Measurements from ENCODE around the gene PPP3CA. TPM values are rescaled to one million over a fixed set of nuclear protein-coding genes. Genes with fewer than 3 reads are reported as not detected.

PPP3CA gene
- total and polyA plus RNA-seq, 2 of the 8 experiments (the other 6 are each of a cell fraction or from before 2014, with no cell fraction given): 7.9 to 35.0 TPM

- no peaks in the 10 kb centered on the region for H3K36me3 ChIP-seq (ENCODE audit: control insufficient read depth in 2 of 4, insufficient read depth in 4 of 4, low read length in 3 of 4)
- H2BK12ac ChIP-seq (ENCODE audit: low read depth, low read length): no peak overlapping the region
- H4K8ac ChIP-seq (ENCODE audit: extremely low read depth, insufficient read depth, low read length): no peak overlapping the region
- H2BK5ac ChIP-seq (ENCODE audit: low read depth, low read length): no peak overlapping the region
- H3K23me2 ChIP-seq (ENCODE audit: low read depth, low read length): no peaks in the 10 kb centered on the region
- H2BK15ac ChIP-seq (ENCODE audit: low read length): no peak overlapping the region
- DNase-seq (ENCODE audit: low read depth in 1 of 2, low spot score in 2 of 2): no peak
- FAIRE-seq: no peak
- no peak overlapping the region for H3K27ac ChIP-seq (ENCODE audit: low read depth, low read length)
- 89% methylated on average over 3 of the region's 3 CpGs; no CpG with 5 or more reads in 1 of the 2 experiments for WGBS, 2 experiments (ENCODE audit: extremely low coverage in 1 of 2, insufficient coverage in 1 of 2, insufficient read length in 1 of 2, insufficient replicate concordance in 2 of 2, low coverage in 1 of 2, low lambda C conversion rate in 2 of 2, missing lambda C conversion rate in 1 of 2)
- no peak overlapping the region for H2BK120ac ChIP-seq (replicated peaks; ENCODE audit: low read depth, low read length)
- H3K4me3 ChIP-seq (ENCODE audit: extremely low read depth in 1 of 4, insufficient read depth in 2 of 4, low read depth in 3 of 4, low read length in 4 of 4): no peak overlapping the region
- ChIA-PET CTCF (ENCODE audit: partially characterized antibody) (no interaction called here), POLR2A (ENCODE audit: partially characterized antibody) (interaction anchor here (0.6 kb wide), 1 partner anchor 1835 kb away, joined by 4 read pairs; no protein-coding TSS in a partner anchor)
- no peaks in the 10 kb centered on the region for H3K79me1 ChIP-seq (ENCODE audit: low read depth, low read length)
- no peak overlapping the region for H4K5ac ChIP-seq (ENCODE audit: insufficient read length, low read depth, low read length)
- H3K18ac ChIP-seq (ENCODE audit: extremely low read depth, low read length): no peak overlapping the region
- no peaks in the 10 kb centered on the region; a peak in 1 of 4 replicates for H3K79me2 ChIP-seq (ENCODE audit: control insufficient read depth in 1 of 2, insufficient read depth in 2 of 2, low read length in 2 of 2)
- no peak overlapping the region for H3K9ac ChIP-seq (replicated peaks in 1 of 4; ENCODE audit: extremely low read depth in 1 of 4, low read depth in 3 of 4, low read length in 3 of 4)
- no peaks in the 10 kb centered on the region for H3K27me3 ChIP-seq (replicated peaks in 1 of 4; ENCODE audit: control insufficient read depth in 3 of 4, extremely low read depth in 1 of 4, insufficient read depth in 3 of 4, low read length in 3 of 4)
- H2AFZ ChIP-seq (ENCODE audit: low read length): no peak overlapping the region
- no peaks in the 10 kb centered on the region for H4K20me1 ChIP-seq (replicated peaks in 1 of 2; ENCODE audit: control insufficient read depth in 1 of 2, insufficient read depth in 2 of 2, low read length in 2 of 2)
- no peak overlapping the region for H2AK5ac ChIP-seq (ENCODE audit: low read depth, low read length)
- no peaks in the 10 kb centered on the region for H3K9me3 ChIP-seq (ENCODE audit: insufficient read depth in 2 of 2, low read depth in 1 of 2, low read length in 1 of 2)
- H3K4me2 ChIP-seq (ENCODE audit: insufficient read depth in 1 of 2, low read depth in 2 of 2, low read length in 2 of 2): no peak overlapping the region
- no peak overlapping the region for H3K23ac ChIP-seq (ENCODE audit: insufficient read length)
- no peak overlapping the region for H4K91ac ChIP-seq (replicated peaks; ENCODE audit: insufficient read length, low read length)
- H3K56ac ChIP-seq (replicated peaks; ENCODE audit: insufficient read length, low read depth, low read length): no peak overlapping the region
- H2BK20ac ChIP-seq (ENCODE audit: low read length): no peak overlapping the region
- H3K14ac ChIP-seq (ENCODE audit: insufficient read length): no peak overlapping the region
- no peak overlapping the region for H3K4ac ChIP-seq (replicated peaks; ENCODE audit: insufficient read length, low read depth, low read length)
- peaks cover 0 to 4% (median 0%) of the 10 kb centered on the region in 4 experiments; a peak in 1 of 7 replicates for H3K4me1 ChIP-seq (replicated peaks in 1 of 4; ENCODE audit: control insufficient read depth in 3 of 4, insufficient read depth in 4 of 4, low read length in 3 of 4)
- no peak for TF ChIP-seq GABPA (IDR thresholded peaks at IDR 0.05; ENCODE audit: borderline replicate concordance, insufficient read depth, low read length)
- no peak for TF ChIP-seq RNF2 (IDR thresholded peaks at IDR 0.05; ENCODE audit: borderline replicate concordance, low read depth, low read length, missing control alignments, poor library complexity, severe bottlenecking)
- TF ChIP-seq SRF (IDR thresholded peaks at IDR 0.05; ENCODE audit: low read depth, low read length): no peak
- TF ChIP-seq JUN (IDR thresholded peaks at IDR 0.05; ENCODE audit: low read depth, low read length): no peak
- no peak for TF ChIP-seq CREB1 (IDR thresholded peaks at IDR 0.05)
- no peak for TF ChIP-seq CBX8 (IDR thresholded peaks at IDR 0.05; ENCODE audit: borderline replicate concordance, low read depth, low read length)
- no peak for TF ChIP-seq CEBPB (IDR thresholded peaks at IDR 0.05; ENCODE audit: low read depth, low read length)
- no peak for TF ChIP-seq SIRT6 (IDR thresholded peaks at IDR 0.05; ENCODE audit: low read length)
- no peak for TF ChIP-seq POLR2A (IDR thresholded peaks at IDR 0.05; ENCODE audit: control extremely low read depth in 1 of 2, low read depth in 2 of 2, low read length in 2 of 2)
- TF ChIP-seq, protein P1, sequence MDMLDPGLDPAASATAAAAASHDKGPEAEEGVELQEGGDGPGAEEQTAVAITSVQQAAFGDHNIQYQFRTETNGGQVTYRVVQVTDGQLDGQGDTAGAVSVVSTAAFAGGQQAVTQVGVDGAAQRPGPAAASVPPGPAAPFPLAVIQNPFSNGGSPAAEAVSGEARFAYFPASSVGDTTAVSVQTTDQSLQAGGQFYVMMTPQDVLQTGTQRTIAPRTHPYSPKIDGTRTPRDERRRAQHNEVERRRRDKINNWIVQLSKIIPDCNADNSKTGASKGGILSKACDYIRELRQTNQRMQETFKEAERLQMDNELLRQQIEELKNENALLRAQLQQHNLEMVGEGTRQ (IDR thresholded peaks at IDR 0.05; ENCODE audit: low read length): no peak
- no peak for TF ChIP-seq BCL11A (IDR thresholded peaks at IDR 0.05; ENCODE audit: low read depth in 2 of 2, low read length in 2 of 2)
- TF ChIP-seq, protein P2, sequence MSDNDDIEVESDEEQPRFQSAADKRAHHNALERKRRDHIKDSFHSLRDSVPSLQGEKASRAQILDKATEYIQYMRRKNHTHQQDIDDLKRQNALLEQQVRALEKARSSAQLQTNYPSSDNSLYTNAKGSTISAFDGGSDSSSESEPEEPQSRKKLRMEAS (IDR thresholded peaks at IDR 0.05): no peak
- TF ChIP-seq YY1 (IDR thresholded peaks at IDR 0.05; ENCODE audit: low read depth, low read length): no peak
- no peak for TF ChIP-seq PHF8 (conservative IDR thresholded peaks at IDR 0.05; ENCODE audit: low read depth, low read length)
Observed at GRCh38 chr4:101148551-101148950, 198.8 kb downstream of the PPP3CA start.

Measured in H1 (cell line).